NCI-H2196 (cell line): ENCODE data around the gene CNTN5.

Source experiments
- DNase-seq: peaks from one replicate; lab custom pipeline; 2025; ENCODE audit not compliant: unreplicated experiment; lab: John Stamatoyannopoulos, UW

The CNTN5 gene

GRCh38 chr11:99371257-99371656 is 350.5 kb downstream of the CNTN5 start:
- no peak for DNase-seq

- DNase-seq = no peak
Measured at GRCh38 chr11:99376463-99376862, 355.7 kb downstream of the CNTN5 start.

DNA sequence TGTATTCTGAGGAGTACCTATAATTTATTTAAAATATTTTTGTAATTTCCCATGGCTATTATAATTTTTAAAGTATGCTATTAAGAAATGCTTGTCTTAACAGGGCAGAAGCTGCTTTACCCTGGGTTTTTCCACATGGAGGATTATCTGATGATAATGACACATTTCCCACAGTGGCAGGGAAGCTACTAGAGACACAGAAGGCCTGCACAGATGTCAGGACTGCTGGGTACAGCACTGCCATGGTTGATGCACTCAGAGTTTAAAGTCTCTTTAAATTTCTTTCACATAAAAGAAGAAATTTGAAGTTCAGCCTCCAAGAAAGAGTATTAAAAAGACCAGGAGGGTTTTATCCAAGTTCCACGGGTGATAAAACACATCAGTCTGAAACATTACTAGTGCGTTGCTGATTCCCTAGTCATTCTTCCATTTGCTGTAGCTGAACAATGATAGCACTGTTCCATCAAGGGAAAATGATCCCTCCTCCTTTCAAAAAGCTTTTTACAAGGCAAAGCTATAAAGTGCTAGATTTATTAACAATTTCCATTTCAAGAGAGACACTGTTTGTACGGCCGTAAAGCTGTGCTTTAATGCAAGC is 363.0 kb downstream of the CNTN5 start:
- no peak for DNase-seq

GRCh38 chr11:99391245-99391644 is 370.5 kb downstream of the CNTN5 start:
- no peak for DNase-seq

GRCh38 chr11:99406345-99406744 is 385.6 kb downstream of the CNTN5 start:
- DNase-seq = no peak

DNA sequence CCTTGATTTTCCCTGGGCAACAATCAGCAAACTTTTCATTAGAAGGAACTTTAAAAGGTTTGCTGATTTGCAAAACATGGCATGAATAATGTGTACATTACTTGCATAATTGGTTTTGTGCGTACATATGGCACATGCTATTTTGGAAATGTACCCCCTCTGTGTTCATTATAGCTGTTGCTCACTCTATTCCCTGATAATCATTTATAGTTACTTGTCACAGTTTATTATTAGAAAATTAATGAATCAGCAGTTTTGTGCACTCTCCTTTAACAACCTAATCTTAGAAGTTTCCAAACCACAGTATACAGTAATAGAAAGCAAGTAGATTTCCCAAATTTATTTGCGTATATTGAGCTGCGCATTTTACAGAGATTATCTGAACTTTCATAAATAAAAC is 389.9 kb downstream of the CNTN5 start:
- no peak for DNase-seq

DNA sequence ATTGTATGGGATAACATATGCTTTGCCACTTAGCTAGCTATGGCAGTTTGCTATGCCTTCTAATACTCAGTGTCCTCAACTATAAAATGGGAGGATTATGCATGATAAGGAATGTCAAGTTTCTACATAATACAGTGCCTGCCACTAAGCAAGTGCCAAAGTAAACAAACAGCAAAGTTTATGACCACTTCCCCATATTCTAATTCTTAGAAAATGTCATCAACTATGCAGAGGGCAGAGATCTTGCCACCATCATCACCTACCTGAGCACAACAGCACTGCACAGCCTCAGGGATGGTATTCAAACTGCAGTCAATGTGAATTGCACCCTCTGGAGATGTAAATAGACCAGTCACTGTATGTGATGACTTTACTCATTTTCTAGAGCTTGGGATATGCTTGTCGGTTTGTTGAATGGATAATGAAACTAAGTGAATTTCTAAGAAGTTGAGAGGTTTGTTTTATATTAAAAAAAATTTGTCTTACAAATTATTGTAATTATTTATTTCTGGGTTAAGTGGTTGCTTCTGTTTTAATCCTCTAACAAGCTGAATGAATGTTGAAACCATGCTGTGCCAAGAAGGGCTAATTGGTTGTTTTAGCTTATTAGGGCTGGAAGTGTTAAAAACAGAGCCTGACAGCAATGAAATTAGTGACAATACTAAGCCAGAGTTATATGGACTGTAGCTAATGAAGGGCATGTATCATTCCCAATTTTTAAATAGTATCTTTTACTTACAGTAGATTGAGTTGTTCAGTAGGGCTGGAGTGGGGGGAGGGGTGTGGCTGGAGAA is 398.4 kb downstream of the CNTN5 start:
- no peak for DNase-seq

GRCh38 chr11:99419991-99420390 is 399.2 kb downstream of the CNTN5 start:
- DNase-seq = no peak

- no peak for DNase-seq
Measured at GRCh38 chr11:99422581-99423427, 402.1 kb downstream of the CNTN5 start.

DNA sequence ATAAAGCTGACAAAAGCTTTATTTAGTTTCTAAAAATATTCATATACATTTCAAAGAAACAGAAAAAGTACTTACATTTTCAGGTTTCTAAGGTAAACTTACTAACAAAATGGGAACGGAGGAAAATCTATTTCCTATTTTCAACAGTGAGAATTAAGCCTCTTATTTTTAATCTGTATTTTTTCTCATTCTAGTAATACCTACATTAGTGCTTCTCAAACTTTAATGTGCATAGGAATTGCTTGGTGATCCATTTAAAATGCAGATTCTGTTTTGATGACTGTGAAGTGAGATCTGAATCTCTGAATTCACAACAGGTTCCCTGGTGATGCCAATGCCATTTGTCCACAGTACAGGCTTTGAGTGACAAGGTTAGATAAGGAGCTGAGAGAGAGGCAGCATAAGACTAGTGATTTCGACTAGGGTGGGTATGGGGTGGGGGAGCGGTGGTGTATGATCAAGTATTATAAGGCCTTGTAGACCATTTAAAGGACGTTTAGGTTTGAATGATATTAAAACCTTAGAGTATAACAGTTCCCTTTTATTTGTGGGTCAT is 402.8 kb downstream of the CNTN5 start:
- no peak for DNase-seq

- no peak for DNase-seq
Measured at GRCh38 chr11:99424313-99425084, 403.8 kb downstream of the CNTN5 start.

DNA sequence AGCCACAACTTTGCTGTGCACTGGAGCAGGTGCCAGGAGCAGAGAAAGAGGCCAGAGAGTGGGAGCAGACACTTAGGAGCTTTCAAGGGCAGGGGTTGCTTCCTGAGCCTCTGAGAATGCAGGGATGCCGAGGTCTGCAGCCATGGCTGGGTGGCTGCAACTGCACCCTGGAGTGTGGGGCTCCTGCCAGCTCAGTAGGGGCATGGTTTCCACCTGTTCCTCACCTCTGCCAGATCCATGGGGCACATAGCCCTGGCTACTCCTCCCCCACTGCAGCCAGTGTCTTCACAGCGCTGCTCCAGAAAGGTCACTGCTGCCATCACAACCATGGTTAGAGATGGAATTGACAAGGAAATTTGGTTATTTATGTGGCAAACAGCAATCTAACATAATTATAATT is 404.8 kb downstream of the CNTN5 start:
- DNase-seq = no peak

DNA sequence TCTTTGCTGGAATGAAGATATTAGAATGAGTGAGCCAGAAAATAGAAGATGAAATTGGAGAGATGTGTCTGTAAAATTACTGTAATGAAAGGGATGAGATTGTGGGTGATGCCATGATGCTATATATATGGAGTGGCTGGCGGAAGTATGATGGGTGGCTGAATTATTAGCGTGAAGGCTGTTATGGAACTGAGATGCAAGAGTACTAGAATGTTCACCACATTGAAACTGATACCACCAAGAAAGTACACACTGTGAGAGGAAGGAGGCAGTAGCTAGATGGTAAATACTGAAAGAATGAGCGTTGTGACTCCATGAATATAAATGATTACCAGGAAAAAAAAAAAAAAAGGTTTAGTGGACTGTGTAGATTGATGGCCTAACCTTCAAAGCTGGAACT is 411.9 kb downstream of the CNTN5 start:
- DNase-seq = no peak

GRCh38 chr11:99443276-99443675 is 422.5 kb downstream of the CNTN5 start:
- DNase-seq = no peak

DNA sequence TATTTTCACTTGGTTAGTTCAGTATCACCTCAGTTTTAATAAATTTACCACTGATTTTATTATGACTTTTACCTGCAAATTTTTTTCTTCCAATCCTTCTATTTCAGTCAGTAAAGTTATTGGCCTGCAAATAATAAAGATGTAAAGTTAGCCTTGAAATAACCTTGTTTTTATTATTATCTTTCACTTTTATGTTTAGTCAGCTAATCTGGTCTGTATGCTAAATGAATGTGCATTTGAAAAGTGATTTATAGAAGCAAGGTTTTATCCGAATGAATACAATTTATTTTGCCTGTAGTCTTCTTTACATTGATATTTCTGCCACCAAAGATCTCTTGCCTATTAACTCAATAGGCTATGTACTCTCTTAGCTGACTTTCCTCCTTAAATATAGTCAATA is 425.7 kb downstream of the CNTN5 start:
- DNase-seq = no peak

DNA sequence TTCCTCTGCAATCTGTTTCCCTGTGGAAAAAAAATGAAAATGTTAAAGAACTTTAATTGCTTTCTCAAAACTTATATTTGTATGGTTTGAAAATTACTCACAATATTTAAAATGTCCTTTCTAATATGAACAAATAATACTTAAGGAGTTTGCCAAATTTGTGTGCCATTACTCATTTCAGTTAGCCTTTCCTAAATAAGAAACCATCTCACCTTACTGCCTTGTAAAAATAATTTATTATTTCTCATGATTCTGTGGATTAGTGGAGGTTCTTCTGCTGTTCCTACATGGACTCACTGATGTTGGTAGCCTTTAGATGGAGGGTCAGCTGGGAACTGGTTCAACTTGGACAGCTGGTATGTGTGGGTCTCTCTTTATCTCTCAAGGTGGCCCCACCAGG is 428.6 kb downstream of the CNTN5 start:
- no peak for DNase-seq

GRCh38 chr11:99452075-99452474 is 431.3 kb downstream of the CNTN5 start:
- no peak for DNase-seq

DNA sequence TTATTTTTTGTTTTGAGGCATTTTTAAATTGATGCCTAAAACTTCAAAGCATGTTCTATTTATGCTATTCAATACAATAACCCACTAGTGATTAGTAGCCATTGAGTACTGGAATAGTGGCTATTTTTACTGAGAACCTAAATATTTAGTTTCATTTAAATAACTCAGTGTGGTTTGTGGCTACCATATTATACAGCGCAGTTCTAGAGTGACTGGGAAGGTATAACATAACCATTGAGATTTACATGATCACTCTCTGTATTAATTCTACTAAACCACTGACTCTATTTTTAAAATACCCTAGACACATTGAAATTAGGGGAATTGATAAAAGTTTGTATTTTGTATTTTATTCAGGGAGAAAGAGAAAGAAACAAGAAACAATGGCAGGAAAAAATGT is 441.2 kb downstream of the CNTN5 start:
- DNase-seq = no peak

DNA sequence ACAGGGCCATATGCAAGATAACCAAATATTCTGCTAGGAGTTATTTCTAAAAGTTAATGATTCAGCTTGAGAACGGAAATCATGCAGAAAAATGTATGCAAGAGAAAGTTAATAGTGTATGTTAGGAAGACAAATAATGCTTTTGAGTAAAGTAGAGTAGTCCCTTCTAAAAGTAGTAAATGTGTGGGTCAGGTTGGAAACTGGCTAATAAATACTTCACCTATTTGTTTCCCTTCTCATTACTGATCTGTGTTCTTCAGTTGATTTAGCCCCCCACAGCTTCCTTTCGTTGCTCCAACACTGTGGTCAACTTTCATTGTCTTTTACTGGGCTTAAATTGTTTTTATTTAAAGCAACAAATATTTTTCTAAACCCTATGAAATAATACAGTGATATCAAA is 444.2 kb downstream of the CNTN5 start:
- no peak for DNase-seq

- no peak for DNase-seq
Measured at GRCh38 chr11:99489581-99489980, 468.8 kb downstream of the CNTN5 start.

GRCh38 chr11:99494065-99494464 is 473.3 kb downstream of the CNTN5 start:
- no peak for DNase-seq
